HepG2 (cell line): ENCODE measurements around the gene TENT5A. TPM values are rescaled to one million over a fixed set of nuclear protein-coding genes. Genes with fewer than 3 reads are reported as not detected.

Source experiments
- HMG20B ChIP-seq: conservative IDR thresholded peaks from 2 replicates; pipeline ENCODE4 v1.6.1; 2016; ENCODE audit warnings: missing genetic modification reagents, missing compliant biosample characterization
- HNRNPUL1 ChIP-seq: fragments of 200-400 bp; formaldehyde crosslinking; IDR thresholded peaks from 2 replicates; pipeline ENCODE4 v1.6.1; 2017; ENCODE audit warnings: low read depth, mild to moderate bottlenecking, low read length, moderate library complexity
- JUNB ChIP-seq: sonication (generic); formaldehyde crosslinking; IDR thresholded peaks from 2 replicates; pipeline ENCODE4 v1.8.0; 2022; ENCODE audit warnings: missing genetic modification reagents, mild to moderate bottlenecking, borderline replicate concordance
- TAF1 ChIP-seq: sonication (generic); formaldehyde crosslinking; IDR thresholded peaks from 2 replicates; pipeline ENCODE4 v1.4.0; 2020; ENCODE audit warnings: missing genetic modification reagents
- ZBTB7A ChIP-seq: sonication (generic); formaldehyde crosslinking; IDR thresholded peaks from 2 replicates; pipeline ENCODE4 v1.8.0; 2022; ENCODE audit warnings: mild to moderate bottlenecking, missing genetic modification reagents
- ZNF263 ChIP-seq: sonication (generic); formaldehyde crosslinking; IDR thresholded peaks from 2 replicates; pipeline ENCODE4 v1.4.0; 2020; ENCODE audit warnings: missing genetic modification reagents
- ZNF609 ChIP-seq: sonication (generic); formaldehyde crosslinking; IDR thresholded peaks from 2 replicates; pipeline ENCODE4 v1.4.0; 2020; ENCODE audit warnings: mild to moderate bottlenecking, missing genetic modification reagents, borderline replicate concordance
- ZNF784 ChIP-seq: sonication (generic); formaldehyde crosslinking; IDR thresholded peaks from 2 replicates; pipeline ENCODE4 v1.5.1; 2020; ENCODE audit warnings: missing genetic modification reagents, mild to moderate bottlenecking, borderline replicate concordance
- polyA plus RNA-seq, 8 experiments: library from polyadenylated mRNA; depleted of rRNA in 3 of 8; stranded (reverse) in 7 of 8; unstranded in 1 of 8; fragments of >200 nt; fragmentation: Illumina TruSeq in 4 of 8; extraction: Trizol in 4 of 8; gene quantifications; 2 replicates each; pipeline versions ENCODE4 v1.2.1 to v1.2.3, GENCODE V29; 2011 to 2016; ENCODE audit warnings: low read depth in 4 of 8, missing spikeins in 1 of 8, mixed read lengths in 1 of 8; ENCODE audit not compliant: insufficient read depth in 1 of 8
- total RNA-seq, 5 experiments: library from RNA; depleted of rRNA; stranded (reverse); fragments of >200 nt; fragmentation: Illumina TruSeq; extraction: Trizol; gene quantifications; 2 replicates each; pipeline ENCODE4 v1.2.3, GENCODE V29; 2016; ENCODE audit warnings: low read depth in 1 of 5
- TF ChIP-seq, protein P1 (sequence below), 2 experiments: IDR thresholded peaks; 2 replicates each; pipeline ENCODE4 v1.6.1; 2011 to 2012; ENCODE audit warnings: low read length in 2 of 2, borderline replicate concordance in 1 of 2, low read depth in 1 of 2, mild to moderate bottlenecking in 1 of 2, moderate library complexity in 1 of 2
- TF ChIP-seq, protein P2 (sequence below), 2 experiments: sonication (generic) in 1 of 2; formaldehyde crosslinking in 1 of 2; IDR thresholded peaks; 2 replicates each; pipeline versions ENCODE4 v1.5.1 to v1.6.1; 2011 to 2020; ENCODE audit warnings: borderline replicate concordance in 1 of 2, low read depth in 1 of 2, low read length in 1 of 2, mild to moderate bottlenecking in 1 of 2, missing genetic modification reagents in 1 of 2, moderate library complexity in 1 of 2

Gene TENT5A
- total and polyA plus RNA-seq, 2 of the 13 experiments (the other 11 are each of a cell fraction or from before 2014, with no cell fraction given): 8.0 to 13.8 TPM

DNA sequence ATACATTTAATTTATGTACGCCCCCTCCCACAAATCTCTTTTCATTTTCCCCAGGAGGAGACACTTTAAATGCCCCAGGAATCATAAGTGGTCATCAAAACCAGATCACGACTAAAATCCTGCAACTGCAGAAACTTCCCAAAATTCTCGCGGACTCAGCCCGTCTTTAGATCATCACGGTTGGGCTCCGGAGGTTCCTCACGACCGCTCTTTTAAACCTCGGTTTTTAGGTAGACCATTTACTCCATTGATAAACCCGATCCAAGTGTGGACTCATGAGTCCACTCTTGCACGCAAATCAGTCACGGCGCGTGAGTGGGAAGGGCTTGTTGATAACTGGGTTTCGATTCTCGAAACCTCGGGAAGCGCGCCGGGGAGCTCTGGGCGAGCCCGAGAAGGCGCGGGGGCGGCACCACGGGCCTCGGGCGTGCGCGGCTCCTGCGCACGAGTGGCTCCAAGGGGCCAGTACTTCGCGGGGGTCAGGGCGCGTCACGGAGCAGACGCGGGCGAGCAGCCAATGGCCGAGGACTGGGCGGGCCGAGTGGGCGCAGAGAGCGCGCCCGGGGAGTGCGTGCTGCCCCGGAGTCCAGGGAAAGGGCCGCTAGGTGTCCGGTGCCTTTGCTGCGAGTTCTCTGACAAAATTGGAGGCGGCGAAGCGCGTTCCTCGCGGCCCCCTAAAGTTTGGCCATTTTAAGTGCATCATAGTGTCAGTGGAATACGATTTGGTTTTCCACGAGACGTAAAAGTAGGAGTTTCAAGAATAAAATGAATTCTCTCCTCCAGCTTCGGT lies 635 bp upstream of the TENT5A start (continued):
- no peak for TF ChIP-seq ZNF609 (CRISPR knock-in tag)
- TF ChIP-seq, protein P1, sequence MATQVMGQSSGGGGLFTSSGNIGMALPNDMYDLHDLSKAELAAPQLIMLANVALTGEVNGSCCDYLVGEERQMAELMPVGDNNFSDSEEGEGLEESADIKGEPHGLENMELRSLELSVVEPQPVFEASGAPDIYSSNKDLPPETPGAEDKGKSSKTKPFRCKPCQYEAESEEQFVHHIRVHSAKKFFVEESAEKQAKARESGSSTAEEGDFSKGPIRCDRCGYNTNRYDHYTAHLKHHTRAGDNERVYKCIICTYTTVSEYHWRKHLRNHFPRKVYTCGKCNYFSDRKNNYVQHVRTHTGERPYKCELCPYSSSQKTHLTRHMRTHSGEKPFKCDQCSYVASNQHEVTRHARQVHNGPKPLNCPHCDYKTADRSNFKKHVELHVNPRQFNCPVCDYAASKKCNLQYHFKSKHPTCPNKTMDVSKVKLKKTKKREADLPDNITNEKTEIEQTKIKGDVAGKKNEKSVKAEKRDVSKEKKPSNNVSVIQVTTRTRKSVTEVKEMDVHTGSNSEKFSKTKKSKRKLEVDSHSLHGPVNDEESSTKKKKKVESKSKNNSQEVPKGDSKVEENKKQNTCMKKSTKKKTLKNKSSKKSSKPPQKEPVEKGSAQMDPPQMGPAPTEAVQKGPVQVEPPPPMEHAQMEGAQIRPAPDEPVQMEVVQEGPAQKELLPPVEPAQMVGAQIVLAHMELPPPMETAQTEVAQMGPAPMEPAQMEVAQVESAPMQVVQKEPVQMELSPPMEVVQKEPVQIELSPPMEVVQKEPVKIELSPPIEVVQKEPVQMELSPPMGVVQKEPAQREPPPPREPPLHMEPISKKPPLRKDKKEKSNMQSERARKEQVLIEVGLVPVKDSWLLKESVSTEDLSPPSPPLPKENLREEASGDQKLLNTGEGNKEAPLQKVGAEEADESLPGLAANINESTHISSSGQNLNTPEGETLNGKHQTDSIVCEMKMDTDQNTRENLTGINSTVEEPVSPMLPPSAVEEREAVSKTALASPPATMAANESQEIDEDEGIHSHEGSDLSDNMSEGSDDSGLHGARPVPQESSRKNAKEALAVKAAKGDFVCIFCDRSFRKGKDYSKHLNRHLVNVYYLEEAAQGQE (IDR thresholded peaks at IDR 0.05; ENCODE audit: borderline replicate concordance in 1 of 2, low read depth in 1 of 2, low read length in 2 of 2): 0 out of 4 replicates have a peak, but pooled peaks of 1 of the 2 experiments have one; percentile 25
- peak; percentile 57; the same call in 1 of the 2 replicates for TF ChIP-seq ZBTB7A (CRISPR knock-in tag)
- TF ChIP-seq, protein P2, sequence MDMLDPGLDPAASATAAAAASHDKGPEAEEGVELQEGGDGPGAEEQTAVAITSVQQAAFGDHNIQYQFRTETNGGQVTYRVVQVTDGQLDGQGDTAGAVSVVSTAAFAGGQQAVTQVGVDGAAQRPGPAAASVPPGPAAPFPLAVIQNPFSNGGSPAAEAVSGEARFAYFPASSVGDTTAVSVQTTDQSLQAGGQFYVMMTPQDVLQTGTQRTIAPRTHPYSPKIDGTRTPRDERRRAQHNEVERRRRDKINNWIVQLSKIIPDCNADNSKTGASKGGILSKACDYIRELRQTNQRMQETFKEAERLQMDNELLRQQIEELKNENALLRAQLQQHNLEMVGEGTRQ (IDR thresholded peaks at IDR 0.05; ENCODE audit: low read depth, low read length): no peak
- TF ChIP-seq, protein P2 (CRISPR knock-in tag; IDR thresholded peaks at IDR 0.05; ENCODE audit: borderline replicate concordance): no peak
- no peak for TF ChIP-seq HNRNPUL1
- no peak for TF ChIP-seq JUNB (CRISPR knock-in tag)
- TF ChIP-seq ZNF784 (CRISPR knock-in tag): no peak
- no peak; the same call in 1 of the 2 replicates for TF ChIP-seq ZNF263 (CRISPR knock-in tag)
- TF ChIP-seq HMG20B (CRISPR knock-in tag): no peak
- TF ChIP-seq TAF1 (CRISPR knock-in tag): peak; percentile 76
